GM23338 (cell line): ENCODE measurements around the gene KIF5A.

Experiments
- CREB1 ChIP-seq: fragments of 250-450 bp; sonication (Bioruptor Pico); IDR thresholded peaks from 2 replicates; pipeline ENCODE4 v1.5.0; 2020; ENCODE audit warnings: low read depth, mild to moderate bottlenecking, moderate library complexity
- CTCF ChIP-seq, 2 experiments: fragments of 200-600 bp in 1 of 2; sonication (generic) in 1 of 2; conservative IDR thresholded peaks; 2 replicates each; pipeline versions ENCODE4 v1.5.1 to v1.6.1; 2016 to 2017; ENCODE audit warnings: antibody characterized with exemption in 2 of 2, low read depth in 2 of 2, mild to moderate bottlenecking in 2 of 2, moderate library complexity in 1 of 2
- ETS1 ChIP-seq: IDR thresholded peaks from 2 replicates; pipeline ENCODE4 v1.6.1; 2016; ENCODE audit warnings: antibody characterized with exemption
- EZH2 ChIP-seq: fragments of 200-600 bp; sonication (generic); IDR thresholded peaks from one replicate; pipeline ENCODE4 v1.8.0; 2017; ENCODE audit warnings: antibody characterized with exemption, mild to moderate bottlenecking, low read depth; ENCODE audit not compliant: unreplicated experiment
- EZH2phosphoT487 ChIP-seq: fragments of 200-600 bp; sonication (generic); IDR thresholded peaks from one replicate; pipeline ENCODE4 v1.8.1; 2018; ENCODE audit warnings: antibody characterized with exemption; ENCODE audit not compliant: unreplicated experiment
- JUNB ChIP-seq: IDR thresholded peaks from one replicate; pipeline ENCODE4 v1.6.1; 2016; ENCODE audit warnings: antibody characterized with exemption; ENCODE audit not compliant: unreplicated experiment
- NANOG ChIP-seq: IDR thresholded peaks from 2 replicates; pipeline ENCODE4 v1.6.1; 2016; ENCODE audit warnings: antibody characterized with exemption, borderline replicate concordance
- POLR2AphosphoS5 ChIP-seq: IDR thresholded peaks from 2 replicates; pipeline ENCODE4 v1.6.1; 2016; ENCODE audit warnings: antibody characterized with exemption, low read depth
- REST ChIP-seq: IDR thresholded peaks from one replicate; pipeline ENCODE4 v1.6.1; 2018; ENCODE audit warnings: antibody characterized with exemption; ENCODE audit not compliant: unreplicated experiment
- STAT1 ChIP-seq: IDR thresholded peaks from one replicate; pipeline ENCODE4 v1.6.1; 2016; ENCODE audit warnings: antibody characterized with exemption; ENCODE audit not compliant: unreplicated experiment
- ZNF114 ChIP-seq: fragments of 250-450 bp; sonication (Bioruptor Pico); IDR thresholded peaks from 2 replicates; pipeline ENCODE4 v1.5.0; 2020; ENCODE audit warnings: mild to moderate bottlenecking, moderate library complexity
- ZNF331 ChIP-seq: fragments of 250-450 bp; sonication (Bioruptor Pico); IDR thresholded peaks from 2 replicates; pipeline ENCODE4 v1.5.0; 2020; ENCODE audit warnings: low read depth, mild to moderate bottlenecking, moderate library complexity
- ZNF462 ChIP-seq: fragments of 250-450 bp; sonication (Bioruptor Pico); IDR thresholded peaks from 2 replicates; pipeline ENCODE4 v1.5.0; 2020; ENCODE audit warnings: mild to moderate bottlenecking, moderate library complexity

GRCh38 chr12:57545809-57546437, 3.9 kb upstream of the KIF5A start:
- no peak for TF ChIP-seq CTCF (conservative IDR thresholded peaks at IDR 0.05; ENCODE audit: low read depth in 2 of 2)
- no peak for TF ChIP-seq EZH2
- TF ChIP-seq ZNF462 (CRISPR knock-in tag): no peak
- TF ChIP-seq EZH2phosphoT487: no peak
- no peak for TF ChIP-seq CREB1 (CRISPR knock-in tag)
- no peak for TF ChIP-seq STAT1
- TF ChIP-seq JUNB: no peak
- TF ChIP-seq REST: no peak
- TF ChIP-seq POLR2AphosphoS5: no peak
- no peak for TF ChIP-seq ZNF114
- TF ChIP-seq NANOG: no peak
- TF ChIP-seq ETS1: no peak
- no peak for TF ChIP-seq ZNF331 (CRISPR knock-in tag)
